K562 (cell line): ENCODE results near the gene NDUFAF3. TPM values are rescaled to one million over a fixed set of nuclear protein-coding genes. Genes with fewer than 3 reads are reported as not detected.
A peak's percentile ranks its signal among the peaks of the same experiment; 100 is the strongest.

Experiments used
- CEBPG ChIP-seq, 3 experiments: fragments of 200-800 bp in 1 of 3; sonication (Bioruptor generic) in 1 of 3; sonication (generic) in 1 of 3; formaldehyde crosslinking in 1 of 3; IDR thresholded peaks in 2 of 3; conservative IDR thresholded peaks in 1 of 3; 2 replicates each; pipeline versions ENCODE4 v1.6.1 to v1.8.0; 2016 to 2022; ENCODE audit warnings: missing compliant biosample characterization in 2 of 3, missing genetic modification characterization in 2 of 3, mild to moderate bottlenecking in 1 of 3, missing genetic modification reagents in 1 of 3
- HEY1 ChIP-seq: fragments of 250-450 bp; sonication (Bioruptor Pico); IDR thresholded peaks from 2 replicates; pipeline ENCODE4 v1.5.0; 2020; ENCODE audit warnings: mild to moderate bottlenecking, moderate library complexity, borderline replicate concordance
- PHF21A ChIP-seq: fragments of 450-650 bp; IDR thresholded peaks from 2 replicates; pipeline ENCODE4 v1.6.1; 2017; ENCODE audit warnings: low read depth, borderline replicate concordance
- RAD51 ChIP-seq: fragments of 450-650 bp; IDR thresholded peaks from 2 replicates; pipeline ENCODE4 v1.7.1; 2016; ENCODE audit warnings: low read depth, mild to moderate bottlenecking, borderline replicate concordance
- REST ChIP-seq, 2 experiments: fragments of 450-650 bp; formaldehyde crosslinking in 1 of 2; IDR thresholded peaks; 2 replicates each; pipeline versions ENCODE4 v1.4.0 to v1.6.1; 2014 to 2020; ENCODE audit warnings: mild to moderate bottlenecking in 2 of 2, borderline replicate concordance in 1 of 2, low read depth in 1 of 2
- SETDB1 ChIP-seq: IDR thresholded peaks from one replicate; pipeline ENCODE4 v1.6.1; 2012; ENCODE audit warnings: low read length, control low read depth, inconsistent platforms
- YY1 ChIP-seq, 3 experiments: IDR thresholded peaks; 2 replicates each; pipeline ENCODE4 v1.6.1; 2011; ENCODE audit warnings: low read length in 2 of 3, mild to moderate bottlenecking in 2 of 3, moderate library complexity in 2 of 3, borderline replicate concordance in 1 of 3, control low read depth in 1 of 3, low read depth in 1 of 3; ENCODE audit not compliant: insufficient read depth in 3 of 3, insufficient replicate concordance in 2 of 3, control insufficient read depth in 1 of 3, insufficient read length in 1 of 3; ENCODE audit errors: extremely low read depth in 1 of 3
- ZBTB49 ChIP-seq: sonication (generic); formaldehyde crosslinking; IDR thresholded peaks from 2 replicates; pipeline ENCODE4 v1.8.0; 2022; ENCODE audit warnings: missing genetic modification reagents, mild to moderate bottlenecking, borderline replicate concordance
- ZMIZ1 ChIP-seq, 2 experiments: fragments of 150-350 bp in 1 of 2; IDR thresholded peaks; 2 replicates each; pipeline ENCODE4 v1.6.1; 2012 to 2016; ENCODE audit warnings: low read depth in 2 of 2, low read length in 2 of 2, mild to moderate bottlenecking in 1 of 2, moderate library complexity in 1 of 2
- polyA plus RNA-seq, 8 experiments: library from polyadenylated mRNA; depleted of rRNA in 4 of 8; stranded (reverse) in 5 of 8; unstranded in 3 of 8; fragments of >200 nt; fragmentation: Nextera tagmentation in 2 of 8; fragmentation: Illumina TruSeq in 1 of 8; extraction: Ambion mirVana in 2 of 8; extraction: Trizol in 1 of 8; gene quantifications; 2 replicates each; pipeline versions ENCODE4 v1.2.1 to v1.2.3, GENCODE V29; 2011 to 2014; ENCODE audit warnings: inconsistent platforms in 1 of 8, missing spikeins in 1 of 8
- total RNA-seq, 7 experiments: library from RNA; depleted of rRNA in 6 of 7; stranded (reverse); fragments of >200 nt in 6 of 7; fragmentation: Illumina TruSeq in 2 of 7; extraction: Trizol in 2 of 7; gene quantifications; 2 replicates each; pipeline versions ENCODE4 v1.2.1 to v1.2.3, GENCODE V29; 2011 to 2021; ENCODE audit warnings: low replicate concordance in 1 of 7

NDUFAF3 gene
- total and polyA plus RNA-seq, 9 of the 15 experiments (the other 6 are each of a cell fraction or from before 2014, with no cell fraction given), result 17.0 to 127 (median 36.3) TPM

GRCh38 chr3:49020330-49021212, 1.4 kb upstream of the NDUFAF3 start (continued):
- no peak for TF ChIP-seq HEY1 (CRISPR knock-in tag)
- no peak for TF ChIP-seq SETDB1
- no peak for TF ChIP-seq CEBPG (CRISPR knock-in tag; IDR thresholded peaks at IDR 0.05)
- no peak for TF ChIP-seq CEBPG (tag; conservative IDR thresholded peaks at IDR 0.05 in 1 of 2, IDR thresholded peaks at IDR 0.05 in 1 of 2)
- 0 out of 2 replicates have a peak, but pooled peaks have one; percentile 9 for TF ChIP-seq REST (IDR thresholded peaks at IDR 0.05; ENCODE audit: borderline replicate concordance)
- no peak for TF ChIP-seq REST (CRISPR knock-in tag; IDR thresholded peaks at IDR 0.05; ENCODE audit: low read depth)
- TF ChIP-seq ZMIZ1 (IDR thresholded peaks at IDR 0.05; ENCODE audit: low read depth in 2 of 2, low read length in 2 of 2), result no peak
- no peak for TF ChIP-seq PHF21A
- no peak for TF ChIP-seq ZBTB49 (CRISPR knock-in tag)
- peak in 2 of 3 experiments; percentile 32 to 38 for TF ChIP-seq YY1 (IDR thresholded peaks at IDR 0.05; ENCODE audit: borderline replicate concordance in 1 of 3, control insufficient read depth in 1 of 3, extremely low read depth in 1 of 3, insufficient read depth in 3 of 3, insufficient read length in 1 of 3, insufficient replicate concordance in 2 of 3, low read depth in 1 of 3, low read length in 2 of 3)
- no peak for TF ChIP-seq RAD51
